ENCODE measurements around the gene GRB7. TPM values are rescaled to one million over a fixed set of nuclear protein-coding genes. Genes with fewer than 3 reads are reported as not detected.

GRB7 gene
- total RNA-seq, 1 donor from 2014 or later, result 25.7 TPM

Other genes with a start within 250 kb of the GRB7 start
- gene NEUROD2, start 130.0 kb upstream of the GRB7 start, total RNA-seq, result not detected in 2 replicates
- gene PPP1R1B, start 111.0 kb upstream of the GRB7 start, total RNA-seq, result 0.15 TPM in 1 of 2 replicates, not detected in the other
- gene STARD3, start 100.8 kb upstream of the GRB7 start, total RNA-seq, result 22.4 and 31.9 TPM in 2 replicates
- gene TCAP, start 72.6 kb upstream of the GRB7 start, total RNA-seq, result 0.25 TPM in 1 of 2 replicates, not detected in the other
- gene PNMT, start 69.5 kb upstream of the GRB7 start, total RNA-seq, result 0.25 TPM in 1 of 2 replicates, not detected in the other
- 6.6 and 21.8 TPM in 2 replicates for gene PGAP3, start 49.9 kb upstream of the GRB7 start, total RNA-seq
- 28.5 and 121 TPM in 2 replicates for gene ERBB2, start 37.9 kb upstream of the GRB7 start, total RNA-seq
- 12.7 and 17.7 TPM in 2 replicates for gene MIEN1, start 7.4 kb upstream of the GRB7 start, total RNA-seq
- gene IKZF3, start 126.4 kb downstream of the GRB7 start, total RNA-seq, result under 0.01 and 0.17 TPM in 2 replicates
- not detected in 2 replicates for gene ZPBP2, start 130.3 kb downstream of the GRB7 start, total RNA-seq
- gene GSDMB, start 180.7 kb downstream of the GRB7 start, total RNA-seq, result 0.35 and 2.2 TPM in 2 replicates
- gene ORMDL3, start 189.7 kb downstream of the GRB7 start, total RNA-seq, result 55.2 and 89.6 TPM in 2 replicates
- gene LRRC3C, start 189.8 kb downstream of the GRB7 start, total RNA-seq, result not detected in 2 replicates
- not detected in 2 replicates for gene GSDMA, start 225.1 kb downstream of the GRB7 start, total RNA-seq
- gene PSMD3, start 242.9 kb downstream of the GRB7 start, total RNA-seq, result 89.6 and 121 TPM in 2 replicates